AG08395 (cell line): Measurements from ENCODE around the gene ASB1.

Source experiments
- DNase-seq: peaks from one replicate; pipeline ENCODE4 v3.0.0; 2012; ENCODE audit warnings: mixed read lengths, low spot score

ASB1 gene

GRCh38 chr2:238426568-238427434 is at the start of gene ASB1:
ASB1 (plus strand) TSS chr2:238426927; CDS start chr2:238427071, 144 bp downstream.
- DNase-seq: peak; percentile 86

- no peak for DNase-seq
These were observed 48.3 kb upstream of the ASB1 start for GRCh38 chr2:238378230-238379095.

- no peak for DNase-seq
These were observed 47.5 kb upstream of the ASB1 start for GRCh38 chr2:238379096-238379810.

GRCh38 chr2:238380336-238380735 is 46.4 kb upstream of the ASB1 start:
- no peak for DNase-seq

- DNase-seq: peak; percentile 80
These were observed 45.9 kb upstream of the ASB1 start for GRCh38 chr2:238380785-238381184.

- DNase-seq: no peak
These were observed 45.2 kb upstream of the ASB1 start for GRCh38 chr2:238381341-238382115.

GRCh38 chr2:238382381-238382781 is 44.3 kb upstream of the ASB1 start:
- no peak for DNase-seq

GRCh38 chr2:238383135-238383534 is 43.6 kb upstream of the ASB1 start:
- DNase-seq: no peak

GRCh38 chr2:238383743-238384380 is 42.9 kb upstream of the ASB1 start:
- no peak for DNase-seq

GRCh38 chr2:238387332-238387731 is 39.4 kb upstream of the ASB1 start:
- no peak for DNase-seq

- no peak for DNase-seq
These were observed 37.9 kb upstream of the ASB1 start for GRCh38 chr2:238388794-238389193.

- DNase-seq: no peak
These were observed 36.6 kb upstream of the ASB1 start for GRCh38 chr2:238389988-238390589.

- DNase-seq: no peak
These were observed 35.6 kb upstream of the ASB1 start for GRCh38 chr2:238391042-238391689.

GRCh38 chr2:238396663-238397062 is 30.1 kb upstream of the ASB1 start:
- no peak for DNase-seq

GRCh38 chr2:238397356-238397755 is 29.4 kb upstream of the ASB1 start:
- DNase-seq: no peak

- no peak for DNase-seq
These were observed 28.1 kb upstream of the ASB1 start for GRCh38 chr2:238398577-238398976.

- DNase-seq: no peak
These were observed 27.6 kb upstream of the ASB1 start for GRCh38 chr2:238399094-238399493.

- DNase-seq: no peak
These were observed 25.2 kb upstream of the ASB1 start for GRCh38 chr2:238401551-238401950.

- no peak for DNase-seq
These were observed 22.9 kb upstream of the ASB1 start for GRCh38 chr2:238403632-238404405.
